Measurements from ENCODE around the gene PPP1R1B. TPM values are rescaled to one million over a fixed set of nuclear protein-coding genes. Genes with fewer than 3 reads are reported as not detected.

The PPP1R1B gene
- total and polyA plus RNA-seq, 9 of the 15 experiments (the other 6 are each of a cell fraction or from before 2014, with no cell fraction given), result 0.07 to 0.18 (median 0.10) TPM; not detected in 4

DNA sequence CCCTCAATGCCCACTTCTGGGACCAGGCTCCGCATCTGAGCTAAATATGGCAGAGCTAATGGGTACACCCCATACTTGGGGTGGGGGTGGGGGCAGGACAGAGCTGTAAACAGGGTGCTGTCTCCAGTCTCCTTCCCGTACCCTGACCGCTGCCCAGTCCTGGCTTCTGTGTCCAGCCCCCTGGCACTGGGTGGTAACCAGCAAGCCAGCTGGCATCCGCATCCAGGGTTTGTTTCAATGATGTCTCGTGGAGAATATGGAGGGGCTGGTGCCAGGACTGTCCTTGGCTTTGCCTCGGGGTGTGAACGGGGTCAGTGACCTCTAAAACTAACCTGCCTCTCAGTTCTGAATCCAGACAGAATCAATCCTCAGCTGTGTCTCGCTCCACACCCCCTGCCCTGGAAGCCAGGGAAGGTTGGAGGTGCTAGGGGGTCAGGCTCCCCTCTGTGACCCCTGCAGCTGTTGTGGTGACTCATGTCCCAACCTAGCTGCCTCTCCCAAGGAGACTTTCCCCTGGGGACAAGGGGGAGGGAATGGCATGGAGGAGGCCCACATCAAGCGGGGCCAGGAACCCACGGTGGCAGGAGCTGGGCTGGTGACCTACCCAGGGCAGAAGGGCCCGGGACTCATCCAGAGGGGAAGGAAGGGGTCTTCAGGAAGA lies 40.0 kb downstream of the PPP1R1B start (continued):
- no peak for TF ChIP-seq SMARCB1 (IDR thresholded peaks at IDR 0.05; ENCODE audit: insufficient read length, low read depth)
- TF ChIP-seq HCFC1 (IDR thresholded peaks at IDR 0.05; ENCODE audit: low read depth, low read length), result no peak
- no peak for TF ChIP-seq ZNF146 (CRISPR knock-in tag; IDR thresholded peaks at IDR 0.05; ENCODE audit: unreplicated experiment)
- TF ChIP-seq, protein P1, sequence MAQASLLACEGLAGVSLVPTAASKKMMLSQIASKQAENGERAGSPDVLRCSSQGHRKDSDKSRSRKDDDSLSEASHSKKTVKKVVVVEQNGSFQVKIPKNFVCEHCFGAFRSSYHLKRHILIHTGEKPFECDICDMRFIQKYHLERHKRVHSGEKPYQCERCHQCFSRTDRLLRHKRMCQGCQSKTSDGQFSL (CRISPR knock-in tag; IDR thresholded peaks at IDR 0.05), result 0 out of 2 replicates have a peak, but pooled peaks have one; percentile 20
- TF ChIP-seq, protein P1 (tag; IDR thresholded peaks at IDR 0.05), result no peak
- TF ChIP-seq, protein P2, sequence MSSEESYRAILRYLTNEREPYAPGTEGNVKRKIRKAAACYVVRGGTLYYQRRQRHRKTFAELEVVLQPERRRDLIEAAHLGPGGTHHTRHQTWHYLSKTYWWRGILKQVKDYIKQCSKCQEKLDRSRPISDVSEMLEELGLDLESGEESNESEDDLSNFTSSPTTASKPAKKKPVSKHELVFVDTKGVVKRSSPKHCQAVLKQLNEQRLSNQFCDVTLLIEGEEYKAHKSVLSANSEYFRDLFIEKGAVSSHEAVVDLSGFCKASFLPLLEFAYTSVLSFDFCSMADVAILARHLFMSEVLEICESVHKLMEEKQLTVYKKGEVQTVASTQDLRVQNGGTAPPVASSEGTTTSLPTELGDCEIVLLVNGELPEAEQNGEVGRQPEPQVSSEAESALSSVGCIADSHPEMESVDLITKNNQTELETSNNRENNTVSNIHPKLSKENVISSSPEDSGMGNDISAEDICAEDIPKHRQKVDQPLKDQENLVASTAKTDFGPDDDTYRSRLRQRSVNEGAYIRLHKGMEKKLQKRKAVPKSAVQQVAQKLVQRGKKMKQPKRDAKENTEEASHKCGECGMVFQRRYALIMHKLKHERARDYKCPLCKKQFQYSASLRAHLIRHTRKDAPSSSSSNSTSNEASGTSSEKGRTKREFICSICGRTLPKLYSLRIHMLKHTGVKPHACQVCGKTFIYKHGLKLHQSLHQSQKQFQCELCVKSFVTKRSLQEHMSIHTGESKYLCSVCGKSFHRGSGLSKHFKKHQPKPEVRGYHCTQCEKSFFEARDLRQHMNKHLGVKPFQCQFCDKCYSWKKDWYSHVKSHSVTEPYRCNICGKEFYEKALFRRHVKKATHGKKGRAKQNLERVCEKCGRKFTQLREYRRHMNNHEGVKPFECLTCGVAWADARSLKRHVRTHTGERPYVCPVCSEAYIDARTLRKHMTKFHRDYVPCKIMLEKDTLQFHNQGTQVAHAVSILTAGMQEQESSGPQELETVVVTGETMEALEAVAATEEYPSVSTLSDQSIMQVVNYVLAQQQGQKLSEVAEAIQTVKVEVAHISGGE (CRISPR knock-in tag; IDR thresholded peaks at IDR 0.05), result peak in 1 of 3 experiments; percentile 52; a peak in 1 of 6 replicates
- TF ChIP-seq NR2C1 (IDR thresholded peaks at IDR 0.05), result peak; percentile 67
- peak; percentile 78 for TF ChIP-seq NR2C1 (tag; IDR thresholded peaks at IDR 0.05)
- no peak for TF ChIP-seq SMARCA5 (IDR thresholded peaks at IDR 0.05)
- TF ChIP-seq TEAD1 (CRISPR knock-in tag; IDR thresholded peaks at IDR 0.05), result no peak
- TF ChIP-seq ETS2 (tag; IDR thresholded peaks at IDR 0.05; ENCODE audit: borderline replicate concordance, poor library complexity, severe bottlenecking), result no peak
- no peak for TF ChIP-seq POLR2B (IDR thresholded peaks at IDR 0.05; ENCODE audit: low read depth, partially characterized antibody)
- TF ChIP-seq HDAC1 (IDR thresholded peaks at IDR 0.05), result 0 out of 4 replicates have a peak, but pooled peaks of 1 of the 2 experiments have one; percentile 8
- no peak for TF ChIP-seq RBM17 (IDR thresholded peaks at IDR 0.05; ENCODE audit: borderline replicate concordance, low read depth, low read length)
- TF ChIP-seq CREB3 (tag; conservative IDR thresholded peaks at IDR 0.05; ENCODE audit: low read depth), result 0 out of 2 replicates have a peak, but pooled peaks have one; percentile 22
- no peak for TF ChIP-seq PURB (CRISPR knock-in tag; IDR thresholded peaks at IDR 0.05; ENCODE audit: low read depth)
- no peak for TF ChIP-seq NR2C2 (CRISPR knock-in tag; IDR thresholded peaks at IDR 0.05)
- TF ChIP-seq NR2C2 (tag; IDR thresholded peaks at IDR 0.05), result peak; percentile 77
- no peak for TF ChIP-seq NCOA4 (IDR thresholded peaks at IDR 0.05; ENCODE audit: partially characterized antibody)
- TF ChIP-seq ASH1L (IDR thresholded peaks at IDR 0.05; ENCODE audit: borderline replicate concordance, low read depth, partially characterized antibody), result no peak
- TF ChIP-seq MYNN (IDR thresholded peaks at IDR 0.05), result peak; percentile 58; the same call in 1 of the 2 replicates
- TF ChIP-seq MYNN (CRISPR knock-in tag; IDR thresholded peaks at IDR 0.05), result no peak
